Duodenal mucosa (tissue), 2 donors: ENCODE results near the gene SKAP2.

ENCODE experiments used
- H3K27ac ChIP-seq: one replicate; pipeline ENCODE4 v1.7.0; 2013; ENCODE audit warnings: low read depth, low read length
- H3K27me3 ChIP-seq, 2 donors: one replicate each; pipeline ENCODE4 v1.7.0; 2013; ENCODE audit warnings: low read length in 2 of 2, control low read depth in 1 of 2; ENCODE audit not compliant: insufficient read depth in 2 of 2, control insufficient read depth in 1 of 2
- H3K36me3 ChIP-seq, 2 donors: one replicate each; pipeline ENCODE4 v1.7.0; 2013; ENCODE audit warnings: low read length in 2 of 2, control low read depth in 1 of 2; ENCODE audit not compliant: insufficient read depth in 2 of 2, control insufficient read depth in 1 of 2
- H3K4me1 ChIP-seq, 2 donors: one replicate each; pipeline ENCODE4 v1.7.0; 2013; ENCODE audit warnings: low read length in 2 of 2, control low read depth in 1 of 2; ENCODE audit not compliant: insufficient read depth in 2 of 2, control insufficient read depth in 1 of 2
- H3K4me3 ChIP-seq, 2 donors: one replicate each; pipeline ENCODE4 v1.7.0; 2013; ENCODE audit warnings: low read length in 2 of 2, low read depth in 1 of 2
- H3K9ac ChIP-seq, 2 donors: one replicate each; pipeline ENCODE4 v1.7.0; 2013; ENCODE audit warnings: low read length in 2 of 2, low read depth in 1 of 2
- H3K9me3 ChIP-seq, 2 donors: one replicate each; pipeline ENCODE4 v1.7.0; 2013; ENCODE audit warnings: low read length in 2 of 2, control low read depth in 1 of 2; ENCODE audit not compliant: control insufficient read depth in 1 of 2

SKAP2 gene

DNA sequence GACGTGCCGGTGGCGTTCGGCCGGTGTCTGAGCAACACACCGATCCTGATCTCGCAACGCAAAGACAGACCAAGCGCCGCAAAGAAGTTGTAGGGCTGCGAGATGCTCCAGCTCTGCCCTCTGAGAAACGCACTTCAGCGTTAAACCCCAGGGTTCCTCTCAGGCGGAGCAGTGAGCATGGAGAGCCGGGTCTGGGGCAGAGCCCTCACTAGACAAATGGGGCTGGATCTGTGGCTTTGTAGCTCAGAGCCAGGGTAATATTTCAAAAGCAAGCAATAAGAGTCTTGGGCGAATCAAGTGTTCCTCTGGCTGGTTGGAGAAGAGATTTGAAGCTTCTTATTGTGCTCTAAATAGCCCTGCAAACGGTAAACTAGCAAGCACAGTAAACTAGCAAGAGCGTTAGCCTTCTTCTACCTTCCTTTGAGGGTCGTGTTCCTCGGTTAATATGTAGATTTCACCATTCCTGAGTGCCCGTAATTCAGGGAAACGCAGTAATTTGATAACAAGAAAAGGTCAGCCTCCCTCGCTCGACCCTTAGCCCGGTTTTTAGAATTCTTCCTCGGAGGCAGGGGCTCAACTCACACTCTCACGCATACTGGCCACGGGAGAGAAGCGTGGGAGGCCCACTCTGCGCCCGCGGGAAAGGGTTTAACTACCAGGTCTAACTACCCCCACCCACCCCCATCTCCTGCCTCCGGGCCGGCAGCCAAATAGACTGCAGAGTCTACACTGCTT lies 6.7 kb downstream of the SKAP2 start:
- peak overlapping the region in 1 of 2 donors; percentile 14 for H3K9ac ChIP-seq
- peak overlapping the region; percentile 67 for H3K27ac ChIP-seq
- H3K4me1 ChIP-seq: peaks cover 0 to 2% of the 10 kb centered on the region in 2 donors
- peaks cover 0 to 3% of the 10 kb centered on the region in 2 donors for H3K27me3 ChIP-seq
- peaks cover 0 to 2% of the 10 kb centered on the region in 2 donors for H3K36me3 ChIP-seq
- no peaks in the 10 kb centered on the region for H3K9me3 ChIP-seq
- H3K4me3 ChIP-seq: peak overlapping the region; percentile 7 to 42

- H3K9ac ChIP-seq: peak overlapping the region in 1 of 2 donors; percentile 14
- H3K4me3 ChIP-seq: peak overlapping the region; percentile 5 to 42
- peaks cover 0 to 2% of the 10 kb centered on the region in 2 donors for H3K36me3 ChIP-seq
- no peaks in the 10 kb centered on the region for H3K9me3 ChIP-seq
- peaks cover 0 to 3% of the 10 kb centered on the region in 2 donors for H3K27me3 ChIP-seq
- no peaks in the 10 kb centered on the region for H3K4me1 ChIP-seq
- H3K27ac ChIP-seq: peak overlapping the region; percentile 67
Measured at GRCh38 chr7:26857170-26857505, 7.3 kb downstream of the SKAP2 start.

DNA sequence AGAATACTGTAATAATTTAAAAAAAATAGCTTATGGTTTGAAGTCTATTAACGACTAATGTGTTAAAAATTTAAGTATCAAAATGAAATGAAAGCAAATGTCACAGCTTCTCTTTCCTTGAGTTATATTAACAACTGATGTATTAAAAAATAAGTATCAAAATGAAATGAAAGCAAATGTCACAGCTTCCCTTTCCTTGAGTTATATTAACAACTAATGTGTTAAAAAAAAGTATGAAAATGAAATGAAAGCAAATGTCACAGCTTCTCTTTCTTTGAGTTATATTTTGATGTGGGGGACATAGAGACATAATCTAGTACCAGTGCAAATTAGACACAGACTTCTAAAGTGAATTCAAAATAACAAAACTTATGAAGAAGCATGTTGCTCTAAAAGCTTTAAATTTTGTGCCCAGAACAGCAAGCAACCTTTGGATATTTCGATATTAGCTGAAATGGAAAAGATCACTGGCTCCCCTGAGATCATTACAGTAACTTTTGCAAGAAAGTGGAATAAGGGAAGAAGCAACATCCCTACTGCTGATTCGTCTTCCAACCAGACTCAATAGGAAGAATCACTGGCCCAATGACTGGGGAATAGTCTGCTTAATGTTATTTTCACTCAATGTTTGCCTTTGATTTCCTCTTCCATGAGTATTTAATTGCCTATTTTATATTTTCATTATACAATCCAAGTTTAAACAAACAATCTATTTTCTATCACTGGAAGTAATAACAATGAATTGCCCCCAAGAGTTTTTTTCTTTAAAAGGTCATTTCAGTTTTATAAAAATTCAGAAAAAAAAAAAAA lies 8.0 kb downstream of the SKAP2 start:
- Histone ChIP-seq H3K4me3 (no peak overlapping the region), H3K4me1 (no peaks in the 10 kb centered on the region), H3K27ac (peak overlapping the region; percentile 41), H3K9me3 (no peaks in the 10 kb centered on the region), H3K36me3 (peaks cover 0 to 2% of the 10 kb centered on the region in 2 donors), H3K27me3 (peaks cover 0 to 3% of the 10 kb centered on the region in 2 donors), H3K9ac (no peak overlapping the region)

- Histone ChIP-seq H3K27me3 (peaks cover 0 to 3% of the 10 kb centered on the region in 2 donors), H3K4me1 (no peaks in the 10 kb centered on the region), H3K9me3 (no peaks in the 10 kb centered on the region), H3K9ac (no peak overlapping the region), H3K27ac (no peak overlapping the region), H3K4me3 (no peak overlapping the region), H3K36me3 (peaks cover 0 to 2% of the 10 kb centered on the region in 2 donors)
Measured at GRCh38 chr7:26854876-26855855, 9.2 kb downstream of the SKAP2 start.

- Histone ChIP-seq H3K9ac (no peak overlapping the region), H3K36me3 (peaks cover 0 to 2% of the 10 kb centered on the region in 2 donors), H3K27me3 (peaks cover 0 to 3% of the 10 kb centered on the region in 2 donors), H3K4me1 (no peaks in the 10 kb centered on the region), H3K27ac (no peak overlapping the region), H3K4me3 (no peak overlapping the region), H3K9me3 (no peaks in the 10 kb centered on the region)
Measured at GRCh38 chr7:26853788-26854393, 10.5 kb downstream of the SKAP2 start.

DNA sequence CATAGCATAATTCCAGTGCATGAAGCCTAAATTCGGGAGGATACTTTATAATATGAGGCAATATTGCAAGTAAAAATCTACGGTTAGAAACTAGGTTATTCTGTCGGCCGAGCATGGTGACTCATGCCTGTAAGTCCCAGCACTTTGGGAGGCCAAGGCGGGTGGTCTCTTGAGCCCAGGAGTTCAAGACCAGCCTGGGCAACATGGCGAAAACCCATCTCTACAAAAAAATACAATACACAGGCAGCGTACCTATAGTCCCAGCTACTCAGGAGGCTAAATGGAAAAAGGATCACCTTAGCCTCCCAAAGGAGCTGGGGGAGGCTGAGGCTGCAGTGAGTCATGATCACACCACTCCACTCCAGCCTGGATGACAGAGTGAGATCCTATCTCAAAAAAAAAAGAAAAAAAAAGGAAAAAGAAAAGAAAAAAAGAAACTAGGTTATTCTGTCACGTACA lies 14.2 kb downstream of the SKAP2 start:
- Histone ChIP-seq H3K9ac (no peak overlapping the region), H3K27ac (no peak overlapping the region), H3K27me3 (peaks cover 0 to 2% of the 10 kb centered on the region in 2 donors), H3K36me3 (peaks cover 0 to 2% of the 10 kb centered on the region in 2 donors), H3K4me1 (no peaks in the 10 kb centered on the region), H3K4me3 (no peak overlapping the region), H3K9me3 (no peaks in the 10 kb centered on the region)

DNA sequence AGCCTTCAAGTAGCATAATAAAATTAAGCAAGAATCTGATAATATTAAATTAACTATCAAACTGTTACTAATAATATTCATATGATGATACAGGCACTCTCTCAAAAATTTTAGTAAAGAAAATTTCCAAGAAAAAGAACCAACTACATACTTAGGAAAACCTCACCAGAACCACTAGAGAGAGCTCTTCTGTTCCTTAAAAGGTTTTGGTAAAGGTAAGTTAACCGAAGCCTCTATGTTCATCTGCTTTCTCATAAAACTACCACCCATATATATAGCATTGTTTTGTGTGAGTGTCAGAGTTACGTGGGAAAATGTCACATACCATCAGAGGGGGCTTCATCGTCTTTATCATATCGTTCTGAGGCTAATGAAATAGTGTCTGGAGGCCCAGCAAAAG lies 20.7 kb downstream of the SKAP2 start:
- Histone ChIP-seq H3K4me3 (no peak overlapping the region), H3K4me1 (peaks cover 0 to 5% of the 10 kb centered on the region in 2 donors), H3K27ac (no peak overlapping the region), H3K36me3 (peaks cover 0 to 3% of the 10 kb centered on the region in 2 donors), H3K27me3 (no peaks in the 10 kb centered on the region), H3K9me3 (no peaks in the 10 kb centered on the region), H3K9ac (no peak overlapping the region)

DNA sequence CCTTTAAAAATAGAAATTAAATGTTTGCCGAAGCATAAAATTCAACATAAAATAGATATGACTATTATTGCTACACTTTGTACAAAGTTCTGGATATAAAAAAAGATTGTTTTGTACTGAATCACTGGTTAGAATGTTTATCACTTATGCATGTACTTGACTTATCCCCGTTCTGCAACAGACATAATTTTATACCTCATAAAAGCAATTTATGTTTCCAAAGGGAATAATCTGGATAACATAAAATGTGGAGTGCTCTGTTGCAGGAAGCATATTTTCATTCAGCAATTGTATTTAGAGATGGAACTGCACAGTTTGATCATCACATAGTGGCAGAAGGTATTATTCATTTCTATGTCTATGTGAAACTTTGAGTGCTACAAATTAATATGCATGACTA lies 21.5 kb downstream of the SKAP2 start:
- no peaks in the 10 kb centered on the region for H3K9me3 ChIP-seq
- peaks cover 0 to 3% of the 10 kb centered on the region in 2 donors for H3K36me3 ChIP-seq
- H3K4me3 ChIP-seq: no peak overlapping the region
- H3K9ac ChIP-seq: no peak overlapping the region
- H3K27me3 ChIP-seq: no peaks in the 10 kb centered on the region
- no peak overlapping the region for H3K27ac ChIP-seq
- peaks cover 0 to 5% of the 10 kb centered on the region in 2 donors for H3K4me1 ChIP-seq

GRCh38 chr7:26841003-26841739 lies 23.2 kb downstream of the SKAP2 start:
- H3K4me1 ChIP-seq: peaks cover 0 to 5% of the 10 kb centered on the region in 2 donors
- peaks cover 0 to 3% of the 10 kb centered on the region in 2 donors for H3K36me3 ChIP-seq
- H3K9me3 ChIP-seq: no peaks in the 10 kb centered on the region
- no peak overlapping the region for H3K4me3 ChIP-seq
- no peak overlapping the region for H3K9ac ChIP-seq
- H3K27ac ChIP-seq: no peak overlapping the region
- no peaks in the 10 kb centered on the region for H3K27me3 ChIP-seq
